Measurements from ENCODE around the gene MUC21. TPM values are rescaled to one million over a fixed set of nuclear protein-coding genes. Genes with fewer than 3 reads are reported as not detected.

The MUC21 gene
- total RNA-seq, 1 experiment from 2014 or later, result not detected

- TF ChIP-seq, protein P1, sequence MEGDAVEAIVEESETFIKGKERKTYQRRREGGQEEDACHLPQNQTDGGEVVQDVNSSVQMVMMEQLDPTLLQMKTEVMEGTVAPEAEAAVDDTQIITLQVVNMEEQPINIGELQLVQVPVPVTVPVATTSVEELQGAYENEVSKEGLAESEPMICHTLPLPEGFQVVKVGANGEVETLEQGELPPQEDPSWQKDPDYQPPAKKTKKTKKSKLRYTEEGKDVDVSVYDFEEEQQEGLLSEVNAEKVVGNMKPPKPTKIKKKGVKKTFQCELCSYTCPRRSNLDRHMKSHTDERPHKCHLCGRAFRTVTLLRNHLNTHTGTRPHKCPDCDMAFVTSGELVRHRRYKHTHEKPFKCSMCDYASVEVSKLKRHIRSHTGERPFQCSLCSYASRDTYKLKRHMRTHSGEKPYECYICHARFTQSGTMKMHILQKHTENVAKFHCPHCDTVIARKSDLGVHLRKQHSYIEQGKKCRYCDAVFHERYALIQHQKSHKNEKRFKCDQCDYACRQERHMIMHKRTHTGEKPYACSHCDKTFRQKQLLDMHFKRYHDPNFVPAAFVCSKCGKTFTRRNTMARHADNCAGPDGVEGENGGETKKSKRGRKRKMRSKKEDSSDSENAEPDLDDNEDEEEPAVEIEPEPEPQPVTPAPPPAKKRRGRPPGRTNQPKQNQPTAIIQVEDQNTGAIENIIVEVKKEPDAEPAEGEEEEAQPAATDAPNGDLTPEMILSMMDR (IDR thresholded peaks at IDR 0.05), result no peak
- TF ChIP-seq TCF7L2 (IDR thresholded peaks at IDR 0.05; ENCODE audit: low read depth, low read length) (peak; percentile 59; the same call in 1 of the 2 replicates), POLR2AphosphoS5 (IDR thresholded peaks at IDR 0.05; ENCODE audit: low read depth, low read length) (no peak)
- ATAC-seq, result peak; percentile 84
- no peak overlapping the region; the same call in 1 of the 2 replicates for H3K27ac ChIP-seq (ENCODE audit: low read length)
- ChIA-PET CTCF (no interaction called here), POLR2A (no interaction called here)
- H3K4me3 ChIP-seq (ENCODE audit: low read depth in 2 of 2, low read length in 2 of 2), result peak overlapping the region; percentile 42 to 57
- intact Hi-C loops (cut with micrococcal nuclease; ENCODE audit: unreplicated experiment), result no loop called here
- in situ Hi-C loops (cut with HindIII; ENCODE audit: low pct_unique_long_range_greater_than_20kb, low sequenced_read_pairs), result loop anchor here (5.0 kb wide), 1 partner anchor 87 kb away; no protein-coding TSS in a partner anchor
- no TSS peak for BruUV-seq (replicated peaks)
- DNase-seq (ENCODE audit: low read depth, low spot score), result no peak
- no peaks in the 10 kb centered on the region for H3K9me3 ChIP-seq (ENCODE audit: control insufficient read depth, insufficient read depth, low read depth, low read length)
- peaks cover 8% of the 10 kb centered on the region; the same call in 1 of the 2 replicates for H3K4me1 ChIP-seq (ENCODE audit: control insufficient read depth, insufficient read depth, low read length)
- no peaks in the 10 kb centered on the region for H3K36me3 ChIP-seq (ENCODE audit: control insufficient read depth, insufficient read depth, low read length)
- peaks cover 22% of the 10 kb centered on the region for H3K27me3 ChIP-seq (ENCODE audit: control insufficient read depth, insufficient read depth, low read length)
Measured at GRCh38 chr6:30955367-30956042, 28.0 kb upstream of the MUC21 start.

- intact Hi-C loops (cut with micrococcal nuclease; ENCODE audit: unreplicated experiment), result no loop called here
- in situ Hi-C loops (cut with HindIII; ENCODE audit: low pct_unique_long_range_greater_than_20kb, low sequenced_read_pairs), result loop anchor here (5.0 kb wide), 1 partner anchor 85 kb away; no protein-coding TSS in a partner anchor
- ATAC-seq, result no peak
Measured at GRCh38 chr6:30957716-30958115, 25.8 kb upstream of the MUC21 start.

DNA sequence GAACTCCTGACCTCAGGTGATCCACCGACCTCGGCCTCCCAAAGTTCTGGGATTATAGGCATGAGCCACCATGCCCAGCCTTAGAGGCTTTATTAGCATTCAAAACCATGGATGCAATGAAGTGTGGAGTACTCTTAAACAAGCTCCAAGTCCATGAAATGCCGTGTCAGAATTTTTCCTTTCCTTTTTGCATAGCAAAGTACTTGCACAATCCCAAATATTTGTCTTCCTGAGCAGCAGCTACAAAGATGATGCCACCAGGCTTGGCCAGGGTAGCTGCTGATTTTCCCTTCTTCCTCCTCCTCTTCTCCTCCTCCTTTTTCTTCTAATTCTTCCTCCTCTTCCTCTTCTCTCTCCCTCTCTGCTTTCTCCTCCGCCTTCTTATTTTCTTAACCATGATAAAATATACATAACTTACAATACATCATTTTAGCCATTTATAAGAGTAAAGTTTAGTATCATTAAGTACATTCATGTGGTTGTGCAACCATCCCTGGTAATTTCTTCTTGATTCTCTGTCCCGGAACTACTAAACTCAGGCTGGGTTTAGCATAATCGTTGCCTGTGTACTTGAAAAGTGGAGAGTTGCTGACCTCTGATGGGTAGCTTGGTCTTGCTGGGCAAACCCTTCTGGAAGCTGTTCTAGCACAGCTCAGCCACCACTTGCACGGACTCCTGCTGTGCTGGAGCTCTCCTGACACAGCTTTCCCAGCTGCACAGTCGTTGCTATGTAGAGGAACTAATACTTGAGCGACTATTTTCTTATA is 22.4 kb upstream of the MUC21 start:
- Histone ChIP-seq H3K27ac (ENCODE audit: low read length) (no peak overlapping the region), H3K4me3 (ENCODE audit: low read depth in 2 of 2, low read length in 2 of 2) (no peak overlapping the region), H3K4me1 (ENCODE audit: control insufficient read depth, insufficient read depth, low read length) (no peaks in the 10 kb centered on the region), H3K27me3 (ENCODE audit: control insufficient read depth, insufficient read depth, low read length) (peaks cover 3% of the 10 kb centered on the region; the same call in 1 of the 2 replicates), H3K36me3 (ENCODE audit: control insufficient read depth, insufficient read depth, low read length) (no peaks in the 10 kb centered on the region), H3K9me3 (ENCODE audit: control insufficient read depth, insufficient read depth, low read depth, low read length) (no peaks in the 10 kb centered on the region)
- TF ChIP-seq POLR2AphosphoS5 (IDR thresholded peaks at IDR 0.05; ENCODE audit: low read depth, low read length) (no peak), REST (IDR thresholded peaks at IDR 0.05; ENCODE audit: insufficient read depth in 1 of 2, low read depth in 2 of 2, low read length in 1 of 2) (no peak), TCF7L2 (IDR thresholded peaks at IDR 0.05; ENCODE audit: low read depth, low read length) (no peak), SIN3A (IDR thresholded peaks at IDR 0.05; ENCODE audit: borderline replicate concordance, insufficient read depth, low read depth, low read length) (no peak)
- TF ChIP-seq, protein P1 (IDR thresholded peaks at IDR 0.05), result no peak
- POLR2A ChIA-PET, result no interaction called here
- no TSS peak for BruUV-seq (replicated peaks)
- intact Hi-C loops (cut with micrococcal nuclease; ENCODE audit: unreplicated experiment), result no loop called here
- DNase-seq (ENCODE audit: low read depth, low spot score) (no peak), ATAC-seq (no peak)
- CTCF ChIA-PET, result no interaction called here
- in situ Hi-C loops (cut with HindIII; ENCODE audit: low pct_unique_long_range_greater_than_20kb, low sequenced_read_pairs), result no loop called here

More at GRCh38 chr6:30957716-30958115, 25.8 kb upstream of the MUC21 start:
- Histone ChIP-seq H3K36me3 (ENCODE audit: control insufficient read depth, insufficient read depth, low read length) (no peaks in the 10 kb centered on the region), H3K4me1 (ENCODE audit: control insufficient read depth, insufficient read depth, low read length) (peaks cover 8% of the 10 kb centered on the region; the same call in 1 of the 2 replicates), H3K4me3 (ENCODE audit: low read depth in 2 of 2, low read length in 2 of 2) (no peak overlapping the region), H3K27ac (ENCODE audit: low read length) (no peak overlapping the region), H3K9me3 (ENCODE audit: control insufficient read depth, insufficient read depth, low read depth, low read length) (no peaks in the 10 kb centered on the region), H3K27me3 (ENCODE audit: control insufficient read depth, insufficient read depth, low read length) (peaks cover 18% of the 10 kb centered on the region)
- no peak for DNase-seq (ENCODE audit: low read depth, low spot score)
- CTCF ChIA-PET, result no interaction called here
- no peak for TF ChIP-seq POLR2AphosphoS5 (IDR thresholded peaks at IDR 0.05; ENCODE audit: low read depth, low read length)
- POLR2A ChIA-PET, result no interaction called here
- BruUV-seq (replicated peaks), result no TSS peak

Data from Panc1 (cell line).